CD4-positive, alpha-beta T cell treated with Interleukin-12 subunit alpha and Interleukin-12 subunit beta, for 1 hour (primary cell): Measurements from ENCODE around the gene COLEC12.
"Not testable (repeated sequence)": the region's sequence is repeated elsewhere in the genome, so short reads cannot be mapped to it uniquely, and the experiment has no call there.

ENCODE experiments used
- DNase-seq: peaks from one replicate; pipeline ENCODE4 v3.0.0-alpha.2; 2020

Gene COLEC12

GRCh38 chr18:310042-310441 is 190.5 kb downstream of the COLEC12 start:
- DNase-seq, result no peak

DNA sequence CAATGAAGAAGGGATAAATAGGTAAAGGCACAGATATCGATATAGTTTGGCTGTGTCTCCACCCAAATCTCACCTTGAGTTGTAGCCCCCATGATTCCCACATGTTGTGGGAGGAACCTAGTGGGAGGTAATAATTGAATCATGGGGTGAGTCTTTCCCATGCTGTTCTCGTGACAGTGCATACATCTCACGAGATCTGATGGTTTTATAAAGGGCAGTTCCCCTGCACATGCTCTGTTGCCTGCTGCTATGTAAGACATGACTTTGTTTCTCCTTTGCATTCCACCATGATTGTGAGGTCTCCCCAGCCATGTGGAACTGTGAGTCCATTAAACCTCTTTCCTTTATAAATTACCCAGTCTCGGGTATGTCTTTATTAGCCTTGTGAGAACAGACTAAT is 192.4 kb downstream of the COLEC12 start:
- not testable (repeated sequence) for DNase-seq

DNA sequence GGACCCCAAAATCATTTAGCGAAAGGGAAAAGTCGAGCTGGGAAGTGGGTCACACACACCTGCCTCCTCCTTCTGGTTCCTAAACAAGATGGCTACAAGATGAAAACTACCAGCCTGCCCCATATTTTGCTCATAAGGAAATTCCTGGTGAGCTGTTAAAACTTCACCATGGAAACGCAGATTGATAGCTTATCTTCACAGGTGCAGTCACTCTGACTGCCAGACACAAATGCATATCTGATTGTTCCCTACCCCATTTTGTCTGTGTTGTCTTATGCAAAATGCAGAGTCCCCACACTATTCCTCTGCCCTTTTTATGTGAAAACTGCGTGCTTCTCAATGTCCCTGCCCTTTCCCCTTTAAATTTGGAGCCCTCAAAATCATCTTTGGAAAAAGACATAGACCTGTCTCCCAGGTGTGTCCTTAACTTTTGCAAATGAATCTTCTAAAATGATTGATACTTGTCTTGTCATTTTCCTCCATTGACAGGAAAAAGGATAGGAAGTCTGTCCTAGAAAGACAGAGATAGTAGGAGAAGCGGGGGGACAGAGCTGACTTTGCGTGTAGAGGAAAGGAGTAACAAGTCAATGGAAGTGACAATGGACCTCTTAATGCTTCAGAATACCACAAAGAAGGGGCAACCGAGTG is 193.8 kb downstream of the COLEC12 start:
- no peak for DNase-seq

DNA sequence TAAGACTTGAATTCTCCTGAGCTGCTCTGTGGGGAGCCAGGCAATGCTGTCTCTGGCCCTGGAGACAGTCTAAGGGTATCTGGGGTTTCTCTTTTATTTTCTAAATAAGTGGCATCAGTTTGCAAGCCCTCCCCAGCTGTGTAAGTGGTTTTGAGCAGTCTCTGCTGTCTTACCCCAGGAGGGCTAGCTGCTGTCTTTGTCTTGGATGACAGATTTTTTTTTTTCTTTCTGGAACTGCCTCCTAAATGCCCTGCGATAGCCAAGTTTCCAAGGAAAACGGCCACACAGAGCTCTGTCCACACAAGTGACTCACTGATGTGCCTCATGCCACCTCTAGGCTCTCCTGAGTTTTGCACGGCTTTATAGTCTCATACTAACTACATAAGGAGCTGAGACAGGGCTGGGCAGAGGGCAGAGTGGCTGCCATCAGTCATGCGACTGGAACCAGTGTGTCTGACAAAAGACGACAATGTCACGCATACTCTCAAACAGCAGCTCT is 195.4 kb downstream of the COLEC12 start:
- no peak for DNase-seq

GRCh38 chr18:303607-304006 is 196.9 kb downstream of the COLEC12 start:
- no peak for DNase-seq

DNA sequence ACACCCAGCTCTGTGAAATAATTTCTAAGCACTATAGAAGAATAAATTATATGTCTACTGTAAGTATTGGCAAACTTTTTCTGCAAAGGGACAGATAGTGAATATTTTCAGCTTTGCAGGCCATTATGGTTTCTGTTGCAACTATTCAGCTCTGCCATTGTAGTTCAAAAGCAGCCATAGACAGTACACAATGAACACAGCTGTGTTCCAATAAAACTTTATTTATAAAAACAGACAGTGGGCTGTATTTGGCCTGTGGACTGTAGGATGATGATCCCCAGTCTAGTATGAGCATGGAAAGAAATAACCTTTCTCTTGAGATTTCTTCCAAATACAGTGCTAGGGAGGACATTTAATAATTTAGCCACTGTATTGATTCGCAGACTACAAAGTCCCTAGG is 197.5 kb downstream of the COLEC12 start:
- DNase-seq, result no peak

DNA sequence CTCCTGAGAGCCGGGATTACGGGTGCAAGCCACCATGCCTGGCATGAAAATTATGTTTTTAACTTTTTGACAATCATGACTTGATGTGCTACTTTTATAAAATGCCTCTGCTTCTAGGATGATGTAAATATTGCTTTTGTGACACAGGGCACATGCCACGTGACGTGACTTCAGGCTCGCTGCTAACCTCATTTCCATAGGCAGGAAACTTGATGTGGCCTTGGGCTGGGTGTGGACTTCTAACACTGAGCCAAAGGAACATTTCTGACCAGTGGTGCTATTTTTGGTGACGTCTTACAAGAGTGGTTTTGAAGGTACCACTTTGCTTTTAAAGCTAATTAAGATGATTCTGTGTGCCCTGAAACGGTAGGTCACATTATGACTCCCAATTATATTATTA is 198.4 kb downstream of the COLEC12 start:
- no peak for DNase-seq

GRCh38 chr18:297936-298335 is 202.6 kb downstream of the COLEC12 start:
- no peak for DNase-seq

DNA sequence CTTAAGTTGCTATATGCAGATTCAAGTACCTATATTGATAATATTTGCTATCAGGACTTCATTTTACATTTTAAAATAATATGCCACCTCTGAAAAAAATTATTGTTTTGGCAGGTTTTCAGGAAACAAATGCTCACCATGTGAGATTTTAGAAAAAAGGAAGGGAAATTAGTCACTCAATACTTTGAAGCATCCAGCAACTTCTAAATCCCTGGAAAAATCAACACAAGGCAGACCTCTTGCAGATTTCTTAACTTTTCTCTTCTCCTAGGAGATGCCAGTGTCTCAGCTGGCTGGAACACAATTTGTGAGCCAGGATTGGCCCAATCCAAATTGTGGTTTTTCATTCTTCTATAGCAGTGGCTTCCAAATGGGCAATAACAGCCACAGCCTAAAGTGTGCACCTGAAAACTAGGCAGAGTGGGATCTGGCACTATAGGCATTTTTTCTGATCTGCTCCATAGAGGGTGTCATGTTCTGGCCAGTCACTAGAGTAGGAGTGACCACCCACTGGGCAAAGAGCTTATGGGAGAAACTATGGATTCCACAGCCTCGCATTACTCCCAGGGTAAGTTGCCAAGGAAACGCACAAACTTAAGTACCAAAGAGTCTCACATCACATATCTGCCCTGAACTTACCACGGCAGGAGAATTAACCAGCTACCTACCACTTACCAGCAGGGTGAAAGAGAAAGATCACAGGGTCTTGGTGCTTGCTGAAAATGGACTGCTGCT is 204.6 kb downstream of the COLEC12 start:
- no peak for DNase-seq

DNA sequence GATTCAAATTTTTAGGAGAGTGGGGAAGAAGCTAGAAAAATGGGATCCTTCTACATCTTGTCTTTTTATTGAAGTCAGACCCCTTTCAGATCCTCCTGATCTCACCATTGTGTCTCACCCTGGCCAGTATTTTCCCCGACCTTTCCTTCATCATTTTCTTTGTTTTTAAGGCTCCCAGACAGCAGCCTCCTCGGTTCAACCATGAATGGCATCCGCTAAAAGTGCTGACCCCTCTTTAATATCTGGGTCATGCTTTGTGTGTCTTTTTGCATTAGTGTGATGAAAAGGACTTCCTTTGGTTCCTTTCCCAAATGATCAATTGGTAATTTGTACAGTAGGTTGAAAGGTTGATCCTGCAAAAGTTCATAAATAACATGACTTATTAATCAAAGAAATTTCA is 205.9 kb downstream of the COLEC12 start:
- no peak for DNase-seq

- no peak for DNase-seq
These were observed 207.0 kb downstream of the COLEC12 start for GRCh38 chr18:293536-293935.

GRCh38 chr18:292271-292670 is 208.2 kb downstream of the COLEC12 start:
- DNase-seq, result no peak

DNA sequence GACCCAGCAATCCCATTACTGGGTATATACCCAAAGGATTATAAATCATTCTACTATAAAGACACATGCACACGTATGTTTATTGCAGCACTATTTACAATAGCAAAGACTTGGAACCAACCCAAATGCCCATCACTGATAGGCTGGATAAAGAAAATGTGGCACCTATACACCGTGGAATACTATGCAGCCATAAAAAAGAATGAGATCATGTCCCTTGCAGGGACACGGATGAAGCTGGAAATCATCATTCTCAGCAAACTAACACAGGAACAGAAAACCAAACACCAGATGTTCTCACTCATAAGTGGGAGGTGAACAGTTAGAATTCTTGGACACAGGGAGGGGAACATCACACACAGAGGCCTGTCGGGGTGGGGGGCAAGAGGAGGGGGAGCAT is 210.5 kb downstream of the COLEC12 start:
- not testable (repeated sequence) for DNase-seq

DNA sequence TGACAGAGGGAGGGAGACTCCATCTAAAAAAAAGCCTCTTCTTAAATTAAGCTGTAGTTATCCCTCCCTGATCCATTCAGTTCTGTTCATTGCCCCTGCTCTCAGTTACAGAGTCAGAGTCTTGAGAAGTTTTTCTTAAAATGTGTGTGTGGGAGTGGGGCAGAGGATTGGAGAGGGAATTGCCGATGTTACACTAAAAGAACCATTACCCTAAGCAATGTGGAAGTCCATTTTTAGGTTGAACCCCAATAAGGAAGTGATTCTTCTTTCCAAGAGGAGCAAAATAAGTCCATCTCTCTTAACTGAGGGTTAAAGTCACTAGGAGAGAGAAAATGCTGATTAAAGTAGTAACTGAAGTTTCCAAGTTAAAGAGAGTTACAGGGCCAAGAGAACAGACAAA is 211.5 kb downstream of the COLEC12 start:
- DNase-seq, result no peak

DNA sequence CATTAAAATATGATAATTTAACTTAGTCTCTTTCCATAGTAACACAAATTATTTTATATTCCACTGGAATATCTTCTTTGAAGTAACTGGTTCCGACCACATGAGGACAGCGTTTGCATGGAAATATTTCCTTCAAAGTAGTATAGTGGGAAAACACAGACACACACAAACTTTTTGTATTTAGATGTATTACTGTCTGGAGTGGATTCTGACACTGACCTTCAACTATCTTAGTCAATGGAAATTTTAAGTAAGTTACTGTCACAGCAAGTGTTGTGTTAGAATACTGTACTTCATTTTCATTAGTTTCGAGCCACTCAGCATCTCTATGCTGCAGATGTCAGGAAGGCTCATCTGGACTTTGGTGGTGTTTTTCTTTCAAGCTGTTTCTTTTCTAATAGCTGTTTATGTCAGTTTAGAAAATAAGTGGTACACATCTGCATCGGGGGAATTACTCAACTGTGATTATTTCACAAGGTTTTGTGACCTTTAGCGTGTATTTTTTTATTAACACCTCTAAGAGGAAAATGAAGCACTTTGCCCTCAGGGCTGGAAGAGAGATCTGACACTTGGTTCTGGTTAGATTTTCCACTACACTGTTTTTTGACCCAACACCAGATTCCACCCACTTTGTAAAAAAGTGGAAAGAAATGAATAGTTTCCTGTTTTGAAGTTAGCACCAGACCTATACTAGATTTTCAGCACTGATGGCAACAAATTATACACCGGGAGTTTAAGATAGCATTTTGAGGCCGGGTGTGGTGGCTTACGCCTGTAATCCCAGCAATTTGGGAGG is 213.8 kb downstream of the COLEC12 start:
- no peak for DNase-seq

- DNase-seq, result no peak
These were observed 214.7 kb downstream of the COLEC12 start for GRCh38 chr18:285817-286216.

GRCh38 chr18:275486-275885 is 225.0 kb downstream of the COLEC12 start:
- DNase-seq, result no peak

DNA sequence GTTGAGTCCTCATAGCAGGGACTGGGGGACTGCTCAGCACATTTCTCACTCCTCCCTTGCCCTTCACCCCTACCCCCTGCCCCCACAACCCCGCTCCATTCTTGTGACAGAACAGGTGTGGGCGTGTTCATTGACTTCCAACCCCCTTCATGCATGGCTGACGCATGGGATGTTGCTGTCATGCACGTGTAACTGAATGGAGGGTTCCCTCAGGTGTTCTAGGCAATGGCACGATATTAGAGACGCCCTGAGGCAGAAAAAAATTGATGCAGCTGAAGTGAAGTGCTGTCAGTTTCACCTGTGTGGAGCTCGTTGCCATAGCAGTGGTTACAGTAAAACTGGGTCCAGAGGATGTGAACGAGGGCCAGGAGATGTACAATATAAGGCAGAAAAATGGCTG is 226.2 kb downstream of the COLEC12 start:
- DNase-seq, result no peak

DNA sequence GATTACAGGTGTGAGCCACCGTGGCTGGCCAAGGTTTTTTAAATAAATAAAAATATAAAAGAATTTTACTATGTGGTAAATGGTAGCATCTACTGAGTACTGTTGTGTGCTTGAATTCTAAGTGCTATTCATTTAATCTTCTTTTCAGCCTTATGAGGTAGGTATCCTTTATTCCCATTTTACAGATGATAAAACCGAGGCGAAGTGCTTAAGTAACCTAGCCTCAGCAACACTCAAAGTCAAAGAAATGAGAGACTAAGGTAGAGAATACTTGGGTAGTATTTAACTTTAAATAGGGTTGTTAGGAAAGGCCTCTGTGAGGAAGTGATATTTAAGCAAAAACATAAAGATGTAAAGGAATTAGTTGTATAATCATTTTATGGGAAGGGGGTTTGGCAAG is 227.0 kb downstream of the COLEC12 start:
- DNase-seq, result no peak

GRCh38 chr18:272650-273049 is 227.9 kb downstream of the COLEC12 start:
- DNase-seq, result no peak

DNA sequence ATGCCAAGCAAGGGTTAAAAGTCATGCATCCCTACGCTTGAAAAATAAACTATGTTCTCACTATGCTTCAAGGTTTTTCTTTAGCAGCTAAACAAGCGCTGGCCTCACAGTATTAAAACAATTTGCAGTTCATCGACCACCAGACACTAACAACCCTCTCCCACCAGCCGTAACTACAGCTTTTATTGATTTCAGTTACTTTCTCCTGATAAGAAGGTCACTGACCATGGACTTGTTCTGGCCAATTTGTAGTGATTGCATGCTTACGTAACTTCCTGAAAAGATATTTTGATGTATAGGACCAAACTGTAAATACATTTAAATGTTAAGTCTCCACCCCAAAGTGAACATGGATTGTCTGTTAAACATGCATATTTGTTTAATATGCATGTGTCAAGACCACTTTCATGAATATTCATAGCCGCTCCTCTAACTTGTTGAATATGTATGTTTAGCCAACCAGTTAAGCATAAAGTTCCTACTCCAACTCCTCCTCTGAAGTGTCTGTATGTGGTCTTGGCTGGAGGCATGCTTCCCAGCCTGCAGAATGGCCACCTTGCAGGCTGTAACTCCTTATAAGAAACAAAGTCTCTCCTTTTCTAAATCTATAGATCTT is 230.9 kb downstream of the COLEC12 start:
- DNase-seq, result no peak

GRCh38 chr18:267688-268552 is 232.6 kb downstream of the COLEC12 start, which contains the start of gene THOC1:
Gene THOC1, minus strand, starts transcription at chr18:268047. Its CDS starts 28 bp downstream, at chr18:268019.
- peak; percentile 94 for DNase-seq
